Caco-2 (cell line): ENCODE results near the gene AK5. TPM values are rescaled to one million over a fixed set of nuclear protein-coding genes. Genes with fewer than 3 reads are reported as not detected.

Experiments
- BruUV-seq: library from RNA; stranded (reverse); fragments of 400-500 nt; replicated peaks from 2 replicates; lab custom pipeline; 2021; lab: Mats Ljungman, UMichigan
- CTCF ChIA-PET: fragments of 300-600 bp; sonication (Branson Sonifier 250); formaldehyde crosslinking; loops from one replicate; lab custom pipeline; 2022; ENCODE audit warnings: antibody characterized with exemption; lab: Charles Lee
- POLR2A ChIA-PET: fragments of 300-600 bp; sonication (Branson Sonifier 250); formaldehyde crosslinking; loops from one replicate; lab custom pipeline; 2022; ENCODE audit warnings: antibody characterized with exemption; lab: Charles Lee
- DNase-seq, 2 experiments: peaks; one replicate each; pipeline versions ENCODE4 v3.0.0 to v3.0.0-alpha.2; 2020 to 2022
- H3K27me3 ChIP-seq: replicated peaks from 2 replicates; pipeline ENCODE4 v1.6.0; 2011; ENCODE audit warnings: low read length; ENCODE audit not compliant: control insufficient read depth, insufficient read depth
- H3K36me3 ChIP-seq: 2 replicates; pipeline ENCODE4 v1.5.1; 2011; ENCODE audit warnings: low read length; ENCODE audit not compliant: control insufficient read depth, insufficient read depth
- H3K4me1 ChIP-seq: fragments of 250-450 bp; sonication (Bioruptor Pico); 2 replicates; pipeline ENCODE4 v1.5.1; 2020; ENCODE audit warnings: mild to moderate bottlenecking
- H3K4me3 ChIP-seq: 2 replicates; pipeline ENCODE4 v1.5.1; 2011; ENCODE audit warnings: low read depth, mild to moderate bottlenecking, control low read depth, low read length
- H3K9me3 ChIP-seq: fragments of 250-450 bp; sonication (Bioruptor Pico); 2 replicates; pipeline ENCODE4 v1.5.1; 2020; ENCODE audit warnings: mild to moderate bottlenecking, moderate library complexity
- H3K27ac Mint-ChIP-seq: one replicate; pipeline ENCODE4 v1.8.0; 2022; ENCODE audit warnings: mixed read lengths; ENCODE audit not compliant: unreplicated experiment
- H3K27me3 Mint-ChIP-seq: one replicate; pipeline ENCODE4 v1.8.0; 2022; ENCODE audit warnings: mixed read lengths; ENCODE audit not compliant: insufficient read depth, unreplicated experiment
- H3K36me3 Mint-ChIP-seq: one replicate; pipeline ENCODE4 v1.8.0; 2022; ENCODE audit warnings: mild to moderate bottlenecking, mixed read lengths; ENCODE audit not compliant: insufficient read depth, unreplicated experiment
- H3K4me1 Mint-ChIP-seq: one replicate; pipeline ENCODE4 v1.8.0; 2022; ENCODE audit warnings: low read depth, mixed read lengths; ENCODE audit not compliant: unreplicated experiment
- H3K4me3 Mint-ChIP-seq: one replicate; pipeline ENCODE4 v1.8.0; 2022; ENCODE audit warnings: mild to moderate bottlenecking, moderate library complexity, mixed read lengths; ENCODE audit not compliant: unreplicated experiment
- H3K9me3 Mint-ChIP-seq: one replicate; pipeline ENCODE4 v1.8.0; 2022; ENCODE audit warnings: mixed read lengths; ENCODE audit not compliant: unreplicated experiment
- intact Hi-C: fragments of 100-400 bp; cut with micrococcal nuclease; formaldehyde crosslinking; loops from one replicate; pipeline ENCODE4 v1.10.0; 2022; ENCODE audit not compliant: unreplicated experiment
- total RNA-seq: library from RNA; stranded (reverse); gene quantifications from 2 replicates; pipeline ENCODE4 v1.2.3, GENCODE V29; 2022
- TF ChIP-seq, protein P1 (sequence below), 2 experiments: fragments of 200-600 bp in 1 of 2; IDR thresholded peaks; 1 replicate in 1 of 2; 2 replicates in 1 of 2; pipeline versions ENCODE4 v1.5.1 to v1.8.0; 2011 to 2022; ENCODE audit warnings: antibody characterized with exemption in 1 of 2, control low read depth in 1 of 2, inconsistent platforms in 1 of 2, low read depth in 1 of 2, low read length in 1 of 2, mild to moderate bottlenecking in 1 of 2, moderate library complexity in 1 of 2; ENCODE audit not compliant: insufficient read depth in 1 of 2, severe bottlenecking in 1 of 2, unreplicated experiment in 1 of 2

AK5 gene
- total RNA-seq, 1 experiment from 2014 or later, result not detected

- H3K27ac Mint-ChIP-seq, result no peak overlapping the region
- TF ChIP-seq, protein P1, sequence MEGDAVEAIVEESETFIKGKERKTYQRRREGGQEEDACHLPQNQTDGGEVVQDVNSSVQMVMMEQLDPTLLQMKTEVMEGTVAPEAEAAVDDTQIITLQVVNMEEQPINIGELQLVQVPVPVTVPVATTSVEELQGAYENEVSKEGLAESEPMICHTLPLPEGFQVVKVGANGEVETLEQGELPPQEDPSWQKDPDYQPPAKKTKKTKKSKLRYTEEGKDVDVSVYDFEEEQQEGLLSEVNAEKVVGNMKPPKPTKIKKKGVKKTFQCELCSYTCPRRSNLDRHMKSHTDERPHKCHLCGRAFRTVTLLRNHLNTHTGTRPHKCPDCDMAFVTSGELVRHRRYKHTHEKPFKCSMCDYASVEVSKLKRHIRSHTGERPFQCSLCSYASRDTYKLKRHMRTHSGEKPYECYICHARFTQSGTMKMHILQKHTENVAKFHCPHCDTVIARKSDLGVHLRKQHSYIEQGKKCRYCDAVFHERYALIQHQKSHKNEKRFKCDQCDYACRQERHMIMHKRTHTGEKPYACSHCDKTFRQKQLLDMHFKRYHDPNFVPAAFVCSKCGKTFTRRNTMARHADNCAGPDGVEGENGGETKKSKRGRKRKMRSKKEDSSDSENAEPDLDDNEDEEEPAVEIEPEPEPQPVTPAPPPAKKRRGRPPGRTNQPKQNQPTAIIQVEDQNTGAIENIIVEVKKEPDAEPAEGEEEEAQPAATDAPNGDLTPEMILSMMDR (IDR thresholded peaks at IDR 0.05; ENCODE audit: insufficient read depth in 1 of 2, low read depth in 1 of 2, low read length in 1 of 2, severe bottlenecking in 1 of 2, unreplicated experiment in 1 of 2), result no peak
- H3K4me1 ChIP-seq, result no peaks in the 10 kb centered on the region
- BruUV-seq, result no TSS peak
- H3K9me3 ChIP-seq, result no peaks in the 10 kb centered on the region
- H3K27me3 ChIP-seq, result no peaks in the 10 kb centered on the region
- H3K4me1 Mint-ChIP-seq, result no peaks in the 10 kb centered on the region
- H3K36me3 Mint-ChIP-seq, result no peaks in the 10 kb centered on the region
- H3K9me3 Mint-ChIP-seq, result no peaks in the 10 kb centered on the region
- intact Hi-C loops, result no loop called here
- no peaks in the 10 kb centered on the region for H3K27me3 Mint-ChIP-seq
- ChIA-PET CTCF (no interaction called here), POLR2A (no interaction called here)
- H3K4me3 ChIP-seq, result no peak overlapping the region
- H3K4me3 Mint-ChIP-seq, result no peak overlapping the region
- no peak for DNase-seq
- no peaks in the 10 kb centered on the region for H3K36me3 ChIP-seq
Observed at GRCh38 chr1:77349275-77349674, 67.5 kb downstream of the AK5 start.

DNA sequence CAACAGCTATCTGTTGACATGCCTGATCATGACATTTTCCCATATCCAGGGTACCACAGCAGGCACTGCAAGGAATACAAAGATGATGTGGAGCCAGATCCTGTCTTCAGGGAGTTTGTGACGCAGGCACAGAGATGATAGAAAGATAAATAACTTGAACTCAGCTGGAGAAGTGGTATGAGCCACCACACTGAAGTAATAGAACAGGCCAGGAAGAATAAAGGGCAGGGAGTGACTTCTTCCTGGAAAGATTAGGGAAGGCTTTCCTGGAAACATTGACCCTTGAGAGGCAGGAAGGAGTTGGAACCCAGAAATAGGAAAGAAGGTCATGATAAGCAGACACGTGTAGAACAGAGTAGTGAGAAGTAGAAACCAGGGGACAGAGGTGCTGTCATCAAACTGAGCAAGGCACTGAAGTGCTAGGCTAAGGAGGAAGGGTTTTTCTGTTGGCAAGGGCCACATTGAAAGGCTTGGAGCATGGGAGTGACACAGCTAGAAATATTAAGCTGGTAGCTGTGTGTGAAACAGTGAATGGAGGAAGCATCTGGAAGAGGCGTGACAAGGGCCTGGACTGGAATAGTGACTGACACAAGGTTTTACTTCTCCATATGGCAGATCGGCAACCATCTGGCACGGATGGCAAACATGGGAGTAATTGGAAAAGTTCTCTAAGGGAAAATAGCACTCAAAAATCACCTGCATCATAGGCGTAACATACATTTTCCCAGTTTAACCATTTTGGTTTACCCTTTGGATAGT, 68.4 kb downstream of the AK5 start:
- Mint-ChIP-seq H3K4me1 (no peaks in the 10 kb centered on the region), H3K36me3 (no peaks in the 10 kb centered on the region), H3K27me3 (no peaks in the 10 kb centered on the region), H3K4me3 (no peak overlapping the region), H3K27ac (no peak overlapping the region), H3K9me3 (no peaks in the 10 kb centered on the region)
- ChIA-PET CTCF (no interaction called here), POLR2A (no interaction called here)
- Histone ChIP-seq H3K36me3 (no peaks in the 10 kb centered on the region), H3K9me3 (no peaks in the 10 kb centered on the region), H3K4me3 (no peak overlapping the region), H3K27me3 (no peaks in the 10 kb centered on the region), H3K4me1 (no peaks in the 10 kb centered on the region)
- BruUV-seq, result no TSS peak
- DNase-seq, result no peak
- intact Hi-C loops, result no loop called here
- TF ChIP-seq, protein P1 (IDR thresholded peaks at IDR 0.05; ENCODE audit: insufficient read depth in 1 of 2, low read depth in 1 of 2, low read length in 1 of 2, severe bottlenecking in 1 of 2, unreplicated experiment in 1 of 2), result no peak

DNA sequence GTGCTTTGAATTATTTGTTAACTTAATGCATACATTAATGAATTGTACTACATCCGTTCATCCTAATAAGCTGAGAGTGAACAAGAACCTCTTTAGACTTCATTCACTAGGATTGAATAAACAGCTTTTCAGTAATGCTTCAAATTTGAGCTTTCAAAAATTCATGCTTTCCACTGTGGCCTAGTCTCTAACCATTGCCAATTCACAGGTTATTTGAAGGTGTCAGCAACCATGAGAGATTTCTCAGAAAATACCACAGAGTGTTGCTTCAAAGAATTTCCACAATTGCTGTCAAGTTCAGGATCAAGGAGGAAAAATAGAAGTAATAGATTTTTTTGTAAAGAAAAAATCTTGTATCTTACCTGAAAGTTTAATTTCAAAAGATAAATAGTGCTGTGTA, 72.7 kb downstream of the AK5 start:
- DNase-seq, result no peak
- Histone ChIP-seq H3K9me3 (no peaks in the 10 kb centered on the region), H3K36me3 (no peaks in the 10 kb centered on the region), H3K4me3 (no peak overlapping the region), H3K4me1 (no peaks in the 10 kb centered on the region), H3K27me3 (no peaks in the 10 kb centered on the region)
- CTCF ChIA-PET, result no interaction called here
- no peaks in the 10 kb centered on the region for H3K4me1 Mint-ChIP-seq
- no peak overlapping the region for H3K4me3 Mint-ChIP-seq
- TF ChIP-seq, protein P1 (IDR thresholded peaks at IDR 0.05; ENCODE audit: insufficient read depth in 1 of 2, low read depth in 1 of 2, low read length in 1 of 2, severe bottlenecking in 1 of 2, unreplicated experiment in 1 of 2), result no peak
- H3K27me3 Mint-ChIP-seq, result no peaks in the 10 kb centered on the region
- POLR2A ChIA-PET, result no interaction called here
- H3K36me3 Mint-ChIP-seq, result no peaks in the 10 kb centered on the region
- BruUV-seq, result no TSS peak
- no peaks in the 10 kb centered on the region for H3K9me3 Mint-ChIP-seq
- intact Hi-C loops, result no loop called here
- H3K27ac Mint-ChIP-seq, result no peak overlapping the region
